ENCODE data around the gene THG1L. TPM values are rescaled to one million over a fixed set of nuclear protein-coding genes. Genes with fewer than 3 reads are reported as not detected.
"Not testable (repeated sequence)": the region's sequence is repeated elsewhere in the genome, so short reads cannot be mapped to it uniquely, and the experiment has no call there.

Gene THG1L
- polyA plus RNA-seq, 1 of the 3 experiments (the other 2 are of a cell fraction) = 37.0 TPM

GRCh38 chr5:157722895-157723294, 8.3 kb upstream of the THG1L start:
- H3K27me3 ChIP-seq (ENCODE audit: insufficient read depth); H2AFZ ChIP-seq (ENCODE audit: low read depth); H3F3A ChIP-seq (replicated peaks; ENCODE audit: insufficient read depth); H3K4me3 ChIP-seq (ENCODE audit: low read depth in 2 of 2, low read length in 1 of 2); DNase-seq; H3K9me3 ChIP-seq; H3K9me2 ChIP-seq; H3K36me3 ChIP-seq (replicated peaks in 1 of 2; ENCODE audit: control insufficient read depth in 1 of 2, insufficient read depth in 2 of 2, low read length in 1 of 2); H3K79me2 ChIP-seq (ENCODE audit: insufficient read depth); H3K4me2 ChIP-seq; H3K27ac ChIP-seq (ENCODE audit: low read depth in 2 of 2, low read length in 1 of 2); H3K9ac ChIP-seq; H4K20me1 ChIP-seq (ENCODE audit: insufficient read depth); POLR2A ChIA-PET; CTCF ChIA-PET; H3K4me1 ChIP-seq (ENCODE audit: control insufficient read depth in 1 of 2, insufficient read depth in 2 of 2, low read depth in 1 of 2, low read length in 1 of 2): not testable (repeated sequence)
- 48% methylated on average over 2 of the region's 2 CpGs for WGBS (ENCODE audit: low lambda C conversion rate)

DNA sequence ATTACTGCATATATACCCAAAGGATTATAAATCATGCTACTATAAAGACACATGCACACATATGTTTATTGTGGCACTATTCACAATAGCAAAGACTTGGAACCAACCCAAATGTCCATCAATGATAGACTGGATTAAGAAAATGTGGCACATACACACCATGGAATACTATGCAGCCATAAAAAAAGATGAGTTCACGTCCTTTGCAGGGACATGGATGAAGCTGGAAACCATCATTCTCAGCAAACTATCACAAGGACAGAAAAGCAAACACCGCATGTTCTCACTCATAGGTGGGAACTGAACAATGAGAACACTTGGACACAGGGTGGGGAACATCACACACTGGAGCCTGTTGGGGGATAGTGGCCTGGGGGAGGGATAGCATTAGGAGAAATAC, 4.6 kb upstream of the THG1L start:
- H3K9ac ChIP-seq; H3K79me2 ChIP-seq (ENCODE audit: insufficient read depth); H3K27me3 ChIP-seq (ENCODE audit: insufficient read depth); H3K4me1 ChIP-seq (ENCODE audit: control insufficient read depth in 1 of 2, insufficient read depth in 2 of 2, low read depth in 1 of 2, low read length in 1 of 2); H3F3A ChIP-seq (replicated peaks; ENCODE audit: insufficient read depth); H3K27ac ChIP-seq (ENCODE audit: low read depth in 2 of 2, low read length in 1 of 2); DNase-seq; CTCF ChIA-PET; H3K4me2 ChIP-seq; H4K20me1 ChIP-seq (ENCODE audit: insufficient read depth); H2AFZ ChIP-seq (ENCODE audit: low read depth); POLR2A ChIA-PET; H3K4me3 ChIP-seq (ENCODE audit: low read depth in 2 of 2, low read length in 1 of 2); H3K36me3 ChIP-seq (replicated peaks in 1 of 2; ENCODE audit: control insufficient read depth in 1 of 2, insufficient read depth in 2 of 2, low read length in 1 of 2); H3K9me3 ChIP-seq; H3K9me2 ChIP-seq: not testable (repeated sequence)
- 91% methylated on average over 2 of the region's 2 CpGs for WGBS (ENCODE audit: low lambda C conversion rate)

DNA sequence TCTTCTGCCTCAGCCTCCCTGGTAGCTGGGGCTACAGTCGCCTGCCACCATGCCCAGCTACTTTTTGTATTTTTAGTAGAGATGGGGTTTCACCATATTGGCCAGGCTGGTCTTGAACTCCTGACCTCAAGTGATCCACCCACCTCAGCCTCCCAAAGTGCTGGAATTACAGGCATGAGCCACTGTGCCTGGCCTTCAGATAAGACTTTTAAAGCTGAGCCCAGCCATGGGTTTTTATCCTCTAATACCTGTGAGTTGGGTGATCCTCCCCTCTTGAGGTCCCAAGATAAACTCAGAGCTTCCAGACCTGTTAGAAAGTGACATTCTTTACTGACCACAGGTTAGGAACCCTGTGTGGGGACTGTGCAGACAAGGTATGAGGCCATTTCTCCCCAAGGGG, 3.4 kb upstream of the THG1L start:
- CTCF ChIA-PET = interaction anchor here (0.9 to 1.6 kb wide), 3 partner anchors 9 to 17 kb away, joined by 3 to 10 read pairs (median 4); partner anchors contain the start of gene LSM11

DNA sequence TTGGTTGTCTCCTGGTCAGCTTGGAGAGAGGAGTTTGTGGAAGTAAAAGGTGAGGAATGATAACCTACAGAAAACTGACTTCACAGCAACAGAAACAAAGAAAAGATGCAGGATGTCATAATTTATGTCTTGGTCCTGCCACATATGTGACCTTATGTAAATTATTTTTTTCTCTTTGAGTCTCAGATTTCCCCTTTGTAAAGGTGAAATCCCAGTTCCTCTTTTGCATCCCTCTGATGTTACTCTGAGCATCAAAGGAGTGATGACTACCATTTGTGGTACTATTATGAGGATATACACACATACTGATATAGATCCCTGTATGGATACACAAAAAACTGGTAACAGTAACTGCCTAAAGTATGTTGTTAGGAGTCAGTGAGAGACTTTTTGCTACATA, 1.4 kb upstream of the THG1L start:
- ChIA-PET POLR2A (no interaction called here), CTCF (interaction anchor here (1.5 to 2.6 kb wide), 2 partner anchors 12 kb away, joined by 4 to 15 read pairs; no protein-coding TSS in a partner anchor)
- DNase-seq = no peak
- H3K9me2 ChIP-seq = no peaks in the 10 kb centered on the region
- no peaks in the 10 kb centered on the region for H4K20me1 ChIP-seq (ENCODE audit: insufficient read depth)
- H3K4me2 ChIP-seq = no peak overlapping the region
- no peak overlapping the region for H3K9ac ChIP-seq
- no peaks in the 10 kb centered on the region for H3K9me3 ChIP-seq
- no peak overlapping the region for H2AFZ ChIP-seq (ENCODE audit: low read depth)
- H3K4me1 ChIP-seq (ENCODE audit: control insufficient read depth in 1 of 2, insufficient read depth in 2 of 2, low read depth in 1 of 2, low read length in 1 of 2) = peaks cover 0 to 10% of the 10 kb centered on the region in 2 experiments; a peak in 2 of 4 replicates
- no peaks in the 10 kb centered on the region for H3K27me3 ChIP-seq (ENCODE audit: insufficient read depth)
- no peak for TF ChIP-seq SMC3 (IDR thresholded peaks at IDR 0.05; ENCODE audit: low read depth, low read length)
- TF ChIP-seq RAD21 (IDR thresholded peaks at IDR 0.05; ENCODE audit: low read length) = no peak
- no peak for TF ChIP-seq NRF1 (IDR thresholded peaks at IDR 0.05; ENCODE audit: low read depth, low read length)
- TF ChIP-seq, protein P1, sequence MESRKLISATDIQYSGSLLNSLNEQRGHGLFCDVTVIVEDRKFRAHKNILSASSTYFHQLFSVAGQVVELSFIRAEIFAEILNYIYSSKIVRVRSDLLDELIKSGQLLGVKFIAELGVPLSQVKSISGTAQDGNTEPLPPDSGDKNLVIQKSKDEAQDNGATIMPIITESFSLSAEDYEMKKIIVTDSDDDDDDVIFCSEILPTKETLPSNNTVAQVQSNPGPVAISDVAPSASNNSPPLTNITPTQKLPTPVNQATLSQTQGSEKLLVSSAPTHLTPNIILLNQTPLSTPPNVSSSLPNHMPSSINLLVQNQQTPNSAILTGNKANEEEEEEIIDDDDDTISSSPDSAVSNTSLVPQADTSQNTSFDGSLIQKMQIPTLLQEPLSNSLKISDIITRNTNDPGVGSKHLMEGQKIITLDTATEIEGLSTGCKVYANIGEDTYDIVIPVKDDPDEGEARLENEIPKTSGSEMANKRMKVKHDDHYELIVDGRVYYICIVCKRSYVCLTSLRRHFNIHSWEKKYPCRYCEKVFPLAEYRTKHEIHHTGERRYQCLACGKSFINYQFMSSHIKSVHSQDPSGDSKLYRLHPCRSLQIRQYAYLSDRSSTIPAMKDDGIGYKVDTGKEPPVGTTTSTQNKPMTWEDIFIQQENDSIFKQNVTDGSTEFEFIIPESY (IDR thresholded peaks at IDR 0.05; ENCODE audit: borderline replicate concordance, low read depth) = no peak
- peaks cover 16% of the 10 kb centered on the region for H3K79me2 ChIP-seq (ENCODE audit: insufficient read depth)
- no peak overlapping the region for H3K4me3 ChIP-seq (ENCODE audit: low read depth in 2 of 2, low read length in 1 of 2)
- peaks cover 17% of the 10 kb centered on the region for H3F3A ChIP-seq (replicated peaks; ENCODE audit: insufficient read depth)
- peaks cover 9 to 13% of the 10 kb centered on the region in 2 experiments for H3K36me3 ChIP-seq (replicated peaks in 1 of 2; ENCODE audit: control insufficient read depth in 1 of 2, insufficient read depth in 2 of 2, low read length in 1 of 2)
- H3K27ac ChIP-seq (ENCODE audit: low read depth in 2 of 2, low read length in 1 of 2) = no peak overlapping the region

More for the DNA sequence above, 3.4 kb upstream of the THG1L start:
- DNase-seq; H3K9ac ChIP-seq; H3K27ac ChIP-seq (ENCODE audit: low read depth in 2 of 2, low read length in 1 of 2); H2AFZ ChIP-seq (ENCODE audit: low read depth); POLR2A ChIA-PET; H3K9me3 ChIP-seq; H3K36me3 ChIP-seq (replicated peaks in 1 of 2; ENCODE audit: control insufficient read depth in 1 of 2, insufficient read depth in 2 of 2, low read length in 1 of 2); H3K4me2 ChIP-seq; H3K9me2 ChIP-seq; H3K4me3 ChIP-seq (ENCODE audit: low read depth in 2 of 2, low read length in 1 of 2); H4K20me1 ChIP-seq (ENCODE audit: insufficient read depth); H3K4me1 ChIP-seq (ENCODE audit: control insufficient read depth in 1 of 2, insufficient read depth in 2 of 2, low read depth in 1 of 2, low read length in 1 of 2); H3K27me3 ChIP-seq (ENCODE audit: insufficient read depth): not testable (repeated sequence)
- Histone ChIP-seq H3F3A (replicated peaks; ENCODE audit: insufficient read depth) (peaks cover 17% of the 10 kb centered on the region), H3K79me2 (ENCODE audit: insufficient read depth) (peaks cover 12% of the 10 kb centered on the region)
- 89% methylated on average over 1 of the region's 1 CpG for WGBS (ENCODE audit: low lambda C conversion rate)

Measured in SK-N-SH (cell line).